Measurements from ENCODE around the gene SLC10A7. TPM values are rescaled to one million over a fixed set of nuclear protein-coding genes. Genes with fewer than 3 reads are reported as not detected.

Gene SLC10A7
- total and polyA plus RNA-seq, 2 of the 8 experiments (the other 6 are each of a cell fraction or from before 2014, with no cell fraction given): 2.5 to 2.9 TPM

GRCh38 chr4:146347822-146348221 lies 173.9 kb downstream of the SLC10A7 start:
- Histone ChIP-seq H3K27me3 (replicated peaks in 1 of 4; ENCODE audit: control insufficient read depth in 3 of 4, extremely low read depth in 1 of 4, insufficient read depth in 3 of 4, low read length in 3 of 4) (no peaks in the 10 kb centered on the region), H3K4ac (replicated peaks; ENCODE audit: insufficient read length, low read depth, low read length) (no peak overlapping the region), H3K18ac (ENCODE audit: extremely low read depth, low read length) (no peak overlapping the region), H2BK20ac (ENCODE audit: low read length) (no peak overlapping the region), H3K4me1 (replicated peaks in 1 of 4; ENCODE audit: control insufficient read depth in 3 of 4, insufficient read depth in 4 of 4, low read length in 3 of 4) (no peaks in the 10 kb centered on the region), H3K14ac (ENCODE audit: insufficient read length) (no peak overlapping the region), H3K27ac (ENCODE audit: low read depth, low read length) (no peak overlapping the region), H4K20me1 (replicated peaks in 1 of 2; ENCODE audit: control insufficient read depth in 1 of 2, insufficient read depth in 2 of 2, low read length in 2 of 2) (no peaks in the 10 kb centered on the region), H3K9me3 (ENCODE audit: insufficient read depth in 2 of 2, low read depth in 1 of 2, low read length in 1 of 2) (no peaks in the 10 kb centered on the region), H3K56ac (replicated peaks; ENCODE audit: insufficient read length, low read depth, low read length) (no peak overlapping the region), H2BK120ac (replicated peaks; ENCODE audit: low read depth, low read length) (no peak overlapping the region), H3K23ac (ENCODE audit: insufficient read length) (no peak overlapping the region), H4K5ac (ENCODE audit: insufficient read length, low read depth, low read length) (no peak overlapping the region), H4K8ac (ENCODE audit: extremely low read depth, insufficient read depth, low read length) (no peak overlapping the region), H3K36me3 (ENCODE audit: control insufficient read depth in 2 of 4, insufficient read depth in 4 of 4, low read length in 3 of 4) (no peaks in the 10 kb centered on the region), H3K4me3 (ENCODE audit: extremely low read depth in 1 of 4, insufficient read depth in 2 of 4, low read depth in 3 of 4, low read length in 4 of 4) (no peak overlapping the region), H3K9ac (replicated peaks in 1 of 4; ENCODE audit: extremely low read depth in 1 of 4, low read depth in 3 of 4, low read length in 3 of 4) (no peak overlapping the region), H4K91ac (replicated peaks; ENCODE audit: insufficient read length, low read length) (no peak overlapping the region), H3K79me1 (ENCODE audit: low read depth, low read length) (no peaks in the 10 kb centered on the region), H2BK15ac (ENCODE audit: low read length) (no peak overlapping the region), H3K4me2 (ENCODE audit: insufficient read depth in 1 of 2, low read depth in 2 of 2, low read length in 2 of 2) (no peak overlapping the region), H2BK5ac (ENCODE audit: low read depth, low read length) (no peak overlapping the region), H3K23me2 (ENCODE audit: low read depth, low read length) (no peaks in the 10 kb centered on the region), H3K79me2 (ENCODE audit: control insufficient read depth in 1 of 2, insufficient read depth in 2 of 2, low read length in 2 of 2) (no peaks in the 10 kb centered on the region), H2BK12ac (ENCODE audit: low read depth, low read length) (no peak overlapping the region), H2AFZ (ENCODE audit: low read length) (no peak overlapping the region), H2AK5ac (ENCODE audit: low read depth, low read length) (no peak overlapping the region)
- ChIA-PET CTCF (ENCODE audit: partially characterized antibody) (no interaction called here), POLR2A (ENCODE audit: partially characterized antibody) (no interaction called here)
- no peak for DNase-seq (ENCODE audit: low read depth in 1 of 2, low spot score in 2 of 2)
- WGBS, 2 experiments (ENCODE audit: extremely low coverage in 1 of 2, insufficient coverage in 1 of 2, insufficient read length in 1 of 2, insufficient replicate concordance in 2 of 2, low coverage in 1 of 2, low lambda C conversion rate in 2 of 2, missing lambda C conversion rate in 1 of 2): 78% methylated on average over 2 of the region's 2 CpGs; no CpG with 5 or more reads in 1 of the 2 experiments
- FAIRE-seq: no peak
- TF ChIP-seq ATF3 (IDR thresholded peaks at IDR 0.05; ENCODE audit: insufficient read depth, low read depth, low read length) (no peak), SUZ12 (IDR thresholded peaks at IDR 0.05; ENCODE audit: low read length) (no peak), RBBP5 (IDR thresholded peaks at IDR 0.05; ENCODE audit: borderline replicate concordance, low read depth, low read length) (no peak), CHD1 (IDR thresholded peaks at IDR 0.05; ENCODE audit: low read depth, low read length) (no peak)
